22Rv1 (cell line): Measurements from ENCODE around the gene ETV1.

ENCODE experiments used
- ZFX ChIP-seq: fragments of 450-650 bp; IDR thresholded peaks from 2 replicates; pipeline ENCODE4 v1.6.1; 2017; ENCODE audit warnings: antibody characterized with exemption, borderline replicate concordance
- TF ChIP-seq, protein P1 (sequence below): fragments of 450-650 bp; IDR thresholded peaks from 2 replicates; pipeline ENCODE4 v1.5.1; 2017; ENCODE audit warnings: mild to moderate bottlenecking

DNA sequence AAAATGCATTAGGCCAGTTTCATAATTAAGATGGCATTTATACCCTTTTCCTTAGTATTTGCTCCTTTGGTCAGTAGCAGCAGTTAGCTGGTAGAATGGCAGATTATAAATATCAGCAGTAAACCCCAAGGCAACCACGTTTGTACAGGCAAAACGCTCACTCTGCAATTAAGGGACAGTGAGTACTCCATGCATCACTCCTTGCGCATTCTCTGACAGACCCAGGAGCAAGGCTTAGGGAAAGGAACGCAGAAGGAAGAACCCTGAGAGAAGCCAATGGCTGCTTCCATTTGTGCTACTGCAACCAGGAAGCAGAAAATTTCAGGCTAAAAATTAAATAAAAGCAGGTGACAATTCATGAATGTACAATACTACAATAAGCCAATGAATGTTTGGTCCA is 12.9 kb downstream of the ETV1 start:
- TF ChIP-seq, protein P1, sequence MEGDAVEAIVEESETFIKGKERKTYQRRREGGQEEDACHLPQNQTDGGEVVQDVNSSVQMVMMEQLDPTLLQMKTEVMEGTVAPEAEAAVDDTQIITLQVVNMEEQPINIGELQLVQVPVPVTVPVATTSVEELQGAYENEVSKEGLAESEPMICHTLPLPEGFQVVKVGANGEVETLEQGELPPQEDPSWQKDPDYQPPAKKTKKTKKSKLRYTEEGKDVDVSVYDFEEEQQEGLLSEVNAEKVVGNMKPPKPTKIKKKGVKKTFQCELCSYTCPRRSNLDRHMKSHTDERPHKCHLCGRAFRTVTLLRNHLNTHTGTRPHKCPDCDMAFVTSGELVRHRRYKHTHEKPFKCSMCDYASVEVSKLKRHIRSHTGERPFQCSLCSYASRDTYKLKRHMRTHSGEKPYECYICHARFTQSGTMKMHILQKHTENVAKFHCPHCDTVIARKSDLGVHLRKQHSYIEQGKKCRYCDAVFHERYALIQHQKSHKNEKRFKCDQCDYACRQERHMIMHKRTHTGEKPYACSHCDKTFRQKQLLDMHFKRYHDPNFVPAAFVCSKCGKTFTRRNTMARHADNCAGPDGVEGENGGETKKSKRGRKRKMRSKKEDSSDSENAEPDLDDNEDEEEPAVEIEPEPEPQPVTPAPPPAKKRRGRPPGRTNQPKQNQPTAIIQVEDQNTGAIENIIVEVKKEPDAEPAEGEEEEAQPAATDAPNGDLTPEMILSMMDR = no peak
- no peak for TF ChIP-seq ZFX
